HG02938 (cell line): ENCODE measurements around the gene DIS3L.
"Not testable (repeated sequence)": the region's sequence is repeated elsewhere in the genome, so short reads cannot be mapped to it uniquely, and the experiment has no call there.

ENCODE experiments used
- ATAC-seq: cut with Tn5 transposase; IDR thresholded peaks from one replicate; pipeline ENCODE4 v1.9.1; 2021; ENCODE audit warnings: mild to moderate bottlenecking, moderate library complexity; ENCODE audit not compliant: unreplicated experiment

DIS3L gene

DNA sequence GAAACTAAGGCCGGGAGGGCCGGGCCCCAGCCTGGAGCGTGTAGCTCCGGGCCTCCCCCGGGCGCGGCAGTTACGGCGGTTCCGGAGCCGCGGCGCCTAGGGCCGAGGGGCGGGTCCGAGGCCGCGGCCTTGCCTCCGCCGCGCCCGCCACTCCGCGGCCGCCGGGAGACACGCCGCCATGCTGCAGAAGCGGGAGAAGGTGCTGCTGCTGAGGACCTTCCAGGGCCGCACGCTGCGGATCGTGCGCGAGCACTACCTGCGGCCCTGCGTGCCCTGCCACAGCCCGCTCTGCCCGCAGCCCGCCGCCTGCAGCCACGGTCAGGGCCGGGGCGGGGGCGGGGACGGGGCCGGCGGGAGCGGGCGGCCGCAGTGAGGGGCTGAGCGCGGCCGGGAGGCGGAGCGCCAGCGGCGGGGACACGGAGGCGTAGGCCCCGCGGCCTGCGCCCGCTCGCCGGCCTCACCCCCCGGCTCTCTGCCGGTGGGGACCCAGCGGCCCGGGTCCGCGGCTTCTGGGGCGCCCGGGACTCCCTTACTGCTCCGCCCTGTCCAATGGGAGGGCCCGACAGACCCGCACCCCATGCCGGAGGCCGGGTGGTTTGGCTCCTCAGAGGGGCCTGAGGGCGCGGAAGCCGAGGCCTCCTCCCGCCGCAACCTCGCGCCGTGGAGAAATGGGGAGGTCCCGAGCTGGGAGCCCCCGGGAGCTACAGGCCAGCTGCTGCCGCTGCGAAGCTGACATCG, at the start of gene DIS3L:
TSS of gene DIS3L (plus strand) at position 150 of the 738 bp plus-strand sequence. CDS start at position 179, 29 bp downstream.
- ATAC-seq, result peak; percentile 56

GRCh38 chr15:66245832-66246231, 47.5 kb upstream of the DIS3L start:
- not testable (repeated sequence) for ATAC-seq

DNA sequence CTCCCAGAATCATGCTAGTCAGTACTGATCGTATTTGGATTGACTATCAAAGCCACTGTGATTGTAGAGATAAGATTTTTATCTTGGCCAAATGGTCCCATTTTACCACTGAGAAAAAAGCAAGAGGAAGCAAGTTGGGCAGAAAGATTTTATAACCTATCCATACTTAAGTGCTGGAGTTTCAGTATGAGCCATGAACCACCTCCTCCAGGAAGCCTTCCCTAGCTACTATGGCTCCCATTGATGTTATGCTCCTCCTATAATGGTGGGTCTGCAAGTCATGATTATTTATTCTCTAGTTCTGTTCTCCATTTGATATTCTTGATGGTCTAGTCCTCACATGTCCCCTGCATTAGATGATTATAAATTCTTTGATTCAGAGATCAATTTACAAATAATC, 46.4 kb upstream of the DIS3L start:
- no peak for ATAC-seq

- no peak for ATAC-seq
Observed at GRCh38 chr15:66249605-66250174, 43.7 kb upstream of the DIS3L start.

DNA sequence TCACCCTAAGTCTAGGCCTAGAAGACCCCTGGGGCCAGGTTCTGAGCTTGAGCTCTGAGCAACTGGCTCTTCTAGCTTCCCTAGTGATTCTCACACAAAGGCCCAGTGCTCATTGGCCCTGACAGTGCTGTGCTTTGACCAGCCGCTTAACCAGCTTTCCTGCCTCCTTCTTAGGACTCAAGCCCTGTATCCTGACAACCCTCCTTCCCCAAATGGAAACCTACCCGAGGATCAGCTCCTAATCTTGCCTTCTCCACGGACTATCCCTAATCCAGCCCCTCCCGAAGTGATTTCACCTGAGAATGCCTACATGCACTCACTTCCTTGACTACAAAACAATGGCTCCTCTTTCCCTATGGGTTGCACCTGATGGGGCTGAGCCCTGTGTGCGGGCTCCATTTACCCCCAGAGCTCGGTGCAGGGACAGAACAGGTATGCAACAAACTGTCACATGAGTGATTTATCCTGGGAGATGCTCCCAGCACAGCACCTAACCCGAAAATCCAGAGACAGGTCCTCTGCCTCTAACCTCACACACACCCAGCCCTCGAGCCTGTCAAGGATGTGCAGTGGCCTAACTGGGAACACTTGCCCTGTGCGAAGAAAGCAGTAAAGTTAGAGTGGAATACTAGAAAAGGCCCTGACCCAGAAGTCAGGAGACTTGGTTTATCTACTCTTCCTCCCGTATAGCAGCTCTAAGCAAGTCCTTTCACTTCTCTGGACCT, 42.1 kb upstream of the DIS3L start:
- ATAC-seq, result no peak

DNA sequence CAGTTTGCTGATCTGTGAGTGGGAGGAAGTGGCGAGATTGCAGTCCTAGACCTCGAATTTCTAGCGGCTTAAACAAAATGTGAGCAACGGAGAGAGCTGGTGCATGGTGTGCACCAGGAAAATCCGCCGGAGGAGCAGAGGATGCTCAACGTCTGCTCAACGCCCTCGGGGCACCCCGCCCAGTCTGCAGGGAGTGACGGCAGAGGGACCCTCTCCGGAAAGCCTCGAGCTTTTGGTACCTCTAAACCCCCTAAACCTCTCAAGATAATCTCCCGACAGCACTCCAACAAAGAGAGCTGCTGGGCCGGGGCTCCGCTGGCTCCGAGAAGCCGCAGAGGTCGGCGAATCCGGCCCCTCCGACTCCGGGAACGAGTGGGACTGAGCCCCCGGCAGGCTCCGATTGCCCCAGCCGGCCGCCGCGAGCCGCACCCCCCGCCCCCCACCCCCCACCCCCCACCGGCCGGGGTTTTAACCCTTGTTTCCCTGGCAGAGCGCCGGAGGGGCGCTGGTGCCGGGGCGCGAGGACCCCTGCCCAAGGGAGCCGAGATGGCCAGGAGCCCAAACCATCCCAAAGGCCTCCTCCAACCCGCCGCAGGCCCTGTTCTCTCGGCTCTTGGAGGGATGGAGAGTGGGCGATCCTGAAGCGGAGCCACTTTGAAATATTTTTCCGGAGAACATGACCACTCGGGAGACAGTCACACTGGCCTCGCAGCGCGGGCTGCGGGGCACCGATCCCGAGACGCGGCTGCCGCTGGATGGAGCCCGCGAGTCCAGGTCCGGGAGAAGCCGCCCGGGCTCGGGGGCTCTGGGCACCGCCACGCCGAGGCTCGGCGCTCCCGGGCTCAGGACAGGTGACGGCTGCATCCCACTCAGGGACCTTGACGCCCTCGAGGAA, 41.3 kb upstream of the DIS3L start:
- ATAC-seq, result no peak

DNA sequence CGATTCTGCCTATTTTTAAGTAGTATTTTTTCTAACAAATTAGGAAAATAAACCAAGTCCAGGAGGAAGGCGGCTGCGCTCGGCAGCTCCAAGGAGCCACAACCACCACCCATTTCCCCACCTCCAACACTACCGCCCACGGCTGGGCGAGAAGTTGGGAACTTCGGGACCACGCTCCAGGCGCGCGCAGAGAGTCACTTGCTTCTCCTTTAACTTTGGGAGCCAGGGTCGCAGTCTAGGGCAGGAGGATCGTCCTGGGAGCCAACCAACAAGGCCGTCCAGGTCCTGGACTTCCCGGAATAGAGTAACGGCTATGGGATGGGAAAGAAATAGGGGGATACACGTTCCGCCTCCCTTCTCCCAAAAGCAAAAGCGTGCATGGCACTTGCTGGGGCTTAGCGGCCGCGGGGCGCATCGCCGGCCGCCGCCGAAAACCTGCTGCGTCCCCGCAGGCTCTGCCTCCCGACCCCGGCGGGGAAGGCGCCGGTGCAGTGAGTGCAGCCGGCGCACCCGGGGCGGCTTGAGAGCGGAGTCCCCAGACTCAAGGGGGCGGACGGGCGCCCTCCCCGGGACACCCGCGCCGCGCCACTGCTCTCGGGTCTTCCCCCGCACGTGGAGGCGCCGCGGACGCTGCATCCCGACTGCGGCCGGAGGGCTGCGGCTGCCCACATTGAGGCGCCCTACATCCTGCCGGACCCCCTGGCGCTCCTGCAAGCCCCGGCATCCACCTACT, 40.5 kb upstream of the DIS3L start:
- no peak for ATAC-seq

GRCh38 chr15:66253418-66254088, 39.8 kb upstream of the DIS3L start, which contains the start of gene MEGF11:
Gene MEGF11, minus strand, starts transcription at chr15:66253750. Its CDS starts 125,347 bp downstream, at chr15:66128403.
- ATAC-seq, result no peak

DNA sequence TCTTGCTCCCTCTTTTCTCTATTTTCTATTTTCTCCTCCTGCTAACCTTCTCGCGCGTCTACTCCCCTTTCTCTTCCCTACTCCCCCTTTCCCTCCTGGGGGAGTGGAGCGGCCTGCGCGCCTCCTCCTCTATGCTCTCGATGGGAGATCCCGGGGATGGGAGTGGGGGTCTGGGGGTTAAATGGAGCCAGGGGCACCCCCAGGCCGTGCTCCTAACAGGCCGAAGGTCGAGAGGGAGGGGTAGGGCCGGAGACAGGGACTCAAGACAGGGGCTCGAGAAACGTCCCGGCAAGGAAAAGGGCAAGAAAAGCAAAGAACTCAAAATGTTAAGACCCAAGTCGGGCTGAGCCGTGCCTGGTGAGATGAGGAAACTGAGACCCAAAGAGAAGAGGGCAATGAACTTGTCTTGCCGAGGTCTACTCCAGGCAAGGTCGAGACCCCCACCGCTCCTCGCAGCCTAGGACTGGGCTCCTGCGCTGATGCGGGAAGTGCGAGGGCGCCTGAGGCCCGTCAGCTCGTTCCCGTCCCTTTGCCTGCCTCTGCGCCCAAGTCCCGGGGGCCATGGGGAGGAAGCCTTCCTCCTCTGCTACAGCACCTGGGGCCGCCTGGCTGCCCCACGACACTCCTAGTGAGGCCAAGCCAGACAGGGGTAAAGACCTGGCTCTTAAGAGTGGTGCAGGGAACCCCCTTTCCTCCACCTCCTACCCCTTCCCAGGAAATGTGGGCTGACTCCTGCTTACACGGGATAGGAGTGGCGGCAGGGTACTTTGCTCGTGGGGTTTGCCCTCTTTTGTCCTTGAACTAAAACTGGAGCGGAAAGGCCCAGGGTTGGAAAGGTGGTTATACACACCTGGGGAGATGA, 39.0 kb upstream of the DIS3L start:
- ATAC-seq, result no peak

DNA sequence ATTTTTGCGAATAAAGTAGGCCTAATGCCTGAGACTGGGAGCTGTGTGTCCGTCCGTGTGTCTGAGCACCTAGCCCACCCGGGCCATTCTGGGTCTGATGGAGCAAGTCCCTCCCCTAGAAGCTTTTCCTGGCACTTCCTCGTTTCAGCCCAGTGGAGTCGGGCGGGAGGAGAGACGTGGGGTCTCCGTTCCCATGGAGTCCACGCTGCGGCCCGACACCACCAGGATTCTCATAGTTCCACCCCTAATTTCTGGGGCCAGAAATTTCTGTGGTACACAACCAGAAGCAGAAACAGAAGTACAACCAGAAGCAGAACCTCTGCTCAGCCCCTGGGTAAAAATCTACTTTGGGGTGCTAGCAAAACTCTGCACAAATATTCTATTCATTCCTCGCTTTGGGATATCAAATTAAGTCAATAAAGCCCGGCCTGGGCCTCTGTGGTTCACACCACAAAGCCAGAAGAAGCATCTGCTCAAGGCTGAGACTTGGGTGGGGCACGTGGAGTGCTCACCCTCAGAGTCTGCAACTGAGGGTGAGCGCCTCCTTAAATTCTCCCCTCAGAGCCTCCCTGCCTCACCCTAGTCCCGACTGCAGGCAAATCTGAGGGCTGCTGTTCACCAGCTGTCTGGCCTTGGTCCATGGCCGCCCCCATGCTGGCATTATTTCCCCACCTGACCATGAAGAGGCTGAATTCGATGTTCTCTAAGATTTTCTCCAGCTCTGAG, 38.3 kb upstream of the DIS3L start:
- no peak for ATAC-seq

DNA sequence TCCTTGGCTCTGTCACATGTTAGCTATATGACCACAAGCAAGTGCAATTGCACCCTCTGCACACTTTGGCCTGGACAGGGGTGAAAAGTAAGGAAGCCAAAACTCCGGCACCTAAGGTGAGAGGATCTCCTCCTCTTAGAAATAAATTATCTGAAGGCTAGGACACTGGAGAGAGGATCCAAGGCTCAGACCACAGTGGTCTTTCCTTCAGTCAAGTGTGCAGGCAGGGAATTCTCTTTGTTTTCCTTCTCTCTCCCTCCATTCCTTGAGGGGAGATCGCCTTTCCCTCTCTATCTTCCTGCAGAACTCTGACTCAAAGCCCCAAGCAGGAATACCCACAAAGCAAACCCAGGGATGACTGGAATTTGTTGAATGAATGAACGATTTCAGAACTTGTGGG, 36.7 kb upstream of the DIS3L start:
- ATAC-seq, result no peak

- ATAC-seq, result no peak
Observed at GRCh38 chr15:66261056-66261455, 32.3 kb upstream of the DIS3L start.

GRCh38 chr15:66262837-66263236, 30.5 kb upstream of the DIS3L start:
- not testable (repeated sequence) for ATAC-seq

DNA sequence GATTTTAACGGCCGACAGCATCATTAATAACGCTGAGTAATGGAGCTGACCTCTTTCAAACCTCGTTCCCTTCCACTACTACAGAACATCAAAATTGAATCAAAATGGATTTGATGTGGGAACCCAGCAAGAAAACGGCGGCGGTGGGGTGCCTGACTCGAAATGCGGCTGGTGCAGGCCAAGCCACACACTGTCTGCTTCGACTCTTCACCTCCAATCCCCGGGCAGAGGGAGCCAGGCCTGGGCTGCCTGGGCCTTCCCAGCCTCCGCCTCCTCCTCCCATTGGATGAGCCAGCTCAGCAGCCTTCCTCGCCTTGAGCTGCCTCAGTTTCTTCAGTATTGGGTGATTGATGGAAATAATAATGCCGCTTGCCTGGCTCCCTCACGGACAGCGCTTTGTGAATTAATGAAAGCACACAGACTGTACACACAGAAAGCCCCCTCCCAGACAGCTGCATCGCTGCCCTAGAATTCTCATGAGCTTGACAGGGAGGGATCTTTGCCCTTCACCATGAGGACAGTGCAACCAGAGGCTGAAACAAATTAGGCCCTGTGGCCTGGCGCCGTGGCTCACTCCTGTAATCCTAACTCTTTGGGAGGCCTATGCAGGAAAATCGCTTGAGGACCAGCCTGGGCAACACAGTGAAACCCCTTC, 28.4 kb upstream of the DIS3L start:
- ATAC-seq, result no peak

DNA sequence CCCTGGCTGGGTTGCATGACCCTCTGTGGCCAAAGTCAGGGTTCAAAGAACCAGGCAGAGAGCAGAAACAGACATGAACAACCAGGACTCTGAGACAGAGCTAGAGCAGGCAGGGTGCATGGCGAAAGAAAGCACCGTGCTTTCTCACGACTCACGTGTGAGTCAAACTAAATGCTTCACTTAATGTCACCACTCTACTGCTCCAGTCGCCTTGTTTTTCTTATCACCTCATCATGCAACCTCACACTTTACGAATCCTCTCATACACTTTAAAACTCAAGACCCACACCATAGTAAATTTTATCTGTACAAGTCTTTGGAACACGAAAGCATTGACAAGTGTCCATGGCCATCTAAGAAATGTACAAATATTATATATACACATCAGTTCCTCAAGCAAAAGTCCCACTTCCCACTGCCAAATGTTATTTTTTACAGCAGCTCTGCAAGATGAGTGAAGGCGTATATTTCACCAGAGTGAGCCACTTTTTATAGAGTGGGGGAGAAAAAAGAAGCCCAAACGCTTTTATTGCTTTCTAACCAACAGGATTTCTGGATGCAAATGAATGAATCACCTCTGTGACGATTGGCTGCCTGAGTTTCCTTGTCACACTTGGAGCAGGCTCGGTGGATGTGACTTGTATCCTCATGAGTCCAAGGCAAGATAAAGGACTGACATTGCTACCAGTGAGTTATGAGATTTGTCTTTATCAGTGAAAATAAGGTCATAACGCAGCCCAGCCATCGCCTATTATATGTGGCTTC, 23.9 kb upstream of the DIS3L start:
- no peak for ATAC-seq

GRCh38 chr15:66270932-66271331, 22.4 kb upstream of the DIS3L start:
- ATAC-seq, result no peak

GRCh38 chr15:66275352-66275751, 18.0 kb upstream of the DIS3L start:
- no peak for ATAC-seq
